Caco-2 (cell line): ENCODE measurements around the gene R3HCC1L. TPM values are rescaled to one million over a fixed set of nuclear protein-coding genes. Genes with fewer than 3 reads are reported as not detected.

ENCODE experiments used
- BruUV-seq: library from RNA; stranded (reverse); fragments of 400-500 nt; replicated peaks from 2 replicates; lab custom pipeline; 2021; lab: Mats Ljungman, UMichigan
- CTCF ChIA-PET: fragments of 300-600 bp; sonication (Branson Sonifier 250); formaldehyde crosslinking; loops from one replicate; lab custom pipeline; 2022; ENCODE audit warnings: antibody characterized with exemption; lab: Charles Lee
- POLR2A ChIA-PET: fragments of 300-600 bp; sonication (Branson Sonifier 250); formaldehyde crosslinking; loops from one replicate; lab custom pipeline; 2022; ENCODE audit warnings: antibody characterized with exemption; lab: Charles Lee
- DNase-seq, 2 experiments: peaks; one replicate each; pipeline versions ENCODE4 v3.0.0 to v3.0.0-alpha.2; 2020 to 2022
- H3K27me3 ChIP-seq: replicated peaks from 2 replicates; pipeline ENCODE4 v1.6.0; 2011; ENCODE audit warnings: low read length; ENCODE audit not compliant: control insufficient read depth, insufficient read depth
- H3K36me3 ChIP-seq: 2 replicates; pipeline ENCODE4 v1.5.1; 2011; ENCODE audit warnings: low read length; ENCODE audit not compliant: control insufficient read depth, insufficient read depth
- H3K4me1 ChIP-seq: fragments of 250-450 bp; sonication (Bioruptor Pico); 2 replicates; pipeline ENCODE4 v1.5.1; 2020; ENCODE audit warnings: mild to moderate bottlenecking
- H3K4me3 ChIP-seq: 2 replicates; pipeline ENCODE4 v1.5.1; 2011; ENCODE audit warnings: low read depth, mild to moderate bottlenecking, control low read depth, low read length
- H3K9me3 ChIP-seq: fragments of 250-450 bp; sonication (Bioruptor Pico); 2 replicates; pipeline ENCODE4 v1.5.1; 2020; ENCODE audit warnings: mild to moderate bottlenecking, moderate library complexity
- H3K27ac Mint-ChIP-seq: one replicate; pipeline ENCODE4 v1.8.0; 2022; ENCODE audit warnings: mixed read lengths; ENCODE audit not compliant: unreplicated experiment
- H3K27me3 Mint-ChIP-seq: one replicate; pipeline ENCODE4 v1.8.0; 2022; ENCODE audit warnings: mixed read lengths; ENCODE audit not compliant: insufficient read depth, unreplicated experiment
- H3K36me3 Mint-ChIP-seq: one replicate; pipeline ENCODE4 v1.8.0; 2022; ENCODE audit warnings: mild to moderate bottlenecking, mixed read lengths; ENCODE audit not compliant: insufficient read depth, unreplicated experiment
- H3K4me1 Mint-ChIP-seq: one replicate; pipeline ENCODE4 v1.8.0; 2022; ENCODE audit warnings: low read depth, mixed read lengths; ENCODE audit not compliant: unreplicated experiment
- H3K4me3 Mint-ChIP-seq: one replicate; pipeline ENCODE4 v1.8.0; 2022; ENCODE audit warnings: mild to moderate bottlenecking, moderate library complexity, mixed read lengths; ENCODE audit not compliant: unreplicated experiment
- H3K9me3 Mint-ChIP-seq: one replicate; pipeline ENCODE4 v1.8.0; 2022; ENCODE audit warnings: mixed read lengths; ENCODE audit not compliant: unreplicated experiment
- intact Hi-C: fragments of 100-400 bp; cut with micrococcal nuclease; formaldehyde crosslinking; loops from one replicate; pipeline ENCODE4 v1.10.0; 2022; ENCODE audit not compliant: unreplicated experiment
- total RNA-seq: library from RNA; stranded (reverse); gene quantifications from 2 replicates; pipeline ENCODE4 v1.2.3, GENCODE V29; 2022
- TF ChIP-seq, protein P1 (sequence below), 2 experiments: fragments of 200-600 bp in 1 of 2; IDR thresholded peaks; 1 replicate in 1 of 2; 2 replicates in 1 of 2; pipeline versions ENCODE4 v1.5.1 to v1.8.0; 2011 to 2022; ENCODE audit warnings: antibody characterized with exemption in 1 of 2, control low read depth in 1 of 2, inconsistent platforms in 1 of 2, low read depth in 1 of 2, low read length in 1 of 2, mild to moderate bottlenecking in 1 of 2, moderate library complexity in 1 of 2; ENCODE audit not compliant: insufficient read depth in 1 of 2, severe bottlenecking in 1 of 2, unreplicated experiment in 1 of 2

Gene R3HCC1L
- total RNA-seq, 1 experiment from 2014 or later: 16.5 TPM

DNA sequence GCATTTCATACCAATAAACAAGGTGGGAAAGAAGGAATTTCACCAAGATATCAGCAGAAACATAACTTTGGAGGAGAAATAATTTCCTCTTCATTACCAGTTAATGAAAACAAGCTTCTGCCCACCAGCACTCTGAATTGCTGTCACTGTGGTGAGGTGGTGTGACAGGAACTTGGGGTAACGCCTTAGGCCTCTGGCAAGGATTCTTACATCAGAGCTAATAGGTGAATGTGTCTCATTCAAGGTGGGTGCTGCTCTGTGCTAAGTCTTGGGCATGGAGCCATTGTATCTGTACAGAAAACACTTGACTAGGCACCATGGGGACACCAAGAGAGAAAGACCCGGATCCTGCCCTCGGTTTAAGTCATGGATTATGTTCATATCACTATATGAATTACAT, 141.9 kb downstream of the R3HCC1L start:
- POLR2A ChIA-PET: no interaction called here
- no peak for DNase-seq
- Mint-ChIP-seq H3K9me3 (peaks cover 9% of the 10 kb centered on the region), H3K27me3 (peaks cover 3% of the 10 kb centered on the region), H3K36me3 (no peaks in the 10 kb centered on the region), H3K4me3 (no peak overlapping the region), H3K27ac (no peak overlapping the region), H3K4me1 (peaks cover 13% of the 10 kb centered on the region)
- CTCF ChIA-PET: no interaction called here
- no TSS peak for BruUV-seq
- TF ChIP-seq, protein P1, sequence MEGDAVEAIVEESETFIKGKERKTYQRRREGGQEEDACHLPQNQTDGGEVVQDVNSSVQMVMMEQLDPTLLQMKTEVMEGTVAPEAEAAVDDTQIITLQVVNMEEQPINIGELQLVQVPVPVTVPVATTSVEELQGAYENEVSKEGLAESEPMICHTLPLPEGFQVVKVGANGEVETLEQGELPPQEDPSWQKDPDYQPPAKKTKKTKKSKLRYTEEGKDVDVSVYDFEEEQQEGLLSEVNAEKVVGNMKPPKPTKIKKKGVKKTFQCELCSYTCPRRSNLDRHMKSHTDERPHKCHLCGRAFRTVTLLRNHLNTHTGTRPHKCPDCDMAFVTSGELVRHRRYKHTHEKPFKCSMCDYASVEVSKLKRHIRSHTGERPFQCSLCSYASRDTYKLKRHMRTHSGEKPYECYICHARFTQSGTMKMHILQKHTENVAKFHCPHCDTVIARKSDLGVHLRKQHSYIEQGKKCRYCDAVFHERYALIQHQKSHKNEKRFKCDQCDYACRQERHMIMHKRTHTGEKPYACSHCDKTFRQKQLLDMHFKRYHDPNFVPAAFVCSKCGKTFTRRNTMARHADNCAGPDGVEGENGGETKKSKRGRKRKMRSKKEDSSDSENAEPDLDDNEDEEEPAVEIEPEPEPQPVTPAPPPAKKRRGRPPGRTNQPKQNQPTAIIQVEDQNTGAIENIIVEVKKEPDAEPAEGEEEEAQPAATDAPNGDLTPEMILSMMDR (IDR thresholded peaks at IDR 0.05; ENCODE audit: insufficient read depth in 1 of 2, low read depth in 1 of 2, low read length in 1 of 2, severe bottlenecking in 1 of 2, unreplicated experiment in 1 of 2): no peak
- no peaks in the 10 kb centered on the region for H3K36me3 ChIP-seq
- no peak overlapping the region for H3K4me3 ChIP-seq
- no peaks in the 10 kb centered on the region for H3K27me3 ChIP-seq
- intact Hi-C loops: no loop called here
- no peaks in the 10 kb centered on the region for H3K4me1 ChIP-seq
- no peaks in the 10 kb centered on the region for H3K9me3 ChIP-seq

DNA sequence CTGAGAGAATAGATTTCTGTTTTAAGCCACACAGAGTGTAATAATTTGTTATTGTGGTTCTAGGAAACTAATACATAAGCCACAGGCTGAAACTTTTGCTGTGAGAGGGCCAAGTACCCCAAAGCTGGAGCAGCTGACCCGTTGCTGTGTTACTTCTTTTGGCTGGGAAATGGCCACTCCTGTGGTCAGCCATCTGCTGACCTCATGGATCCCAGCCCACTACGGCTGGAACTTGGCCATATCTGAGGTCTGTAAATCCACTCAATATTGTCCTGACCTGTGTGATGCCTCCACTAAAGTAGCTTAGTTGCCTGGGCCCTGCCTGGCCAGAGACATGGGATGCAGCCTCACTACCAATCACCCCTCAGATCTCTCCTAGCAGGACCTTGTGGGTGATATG, 151.0 kb downstream of the R3HCC1L start:
- TF ChIP-seq, protein P1 (IDR thresholded peaks at IDR 0.05; ENCODE audit: insufficient read depth in 1 of 2, low read depth in 1 of 2, low read length in 1 of 2, severe bottlenecking in 1 of 2, unreplicated experiment in 1 of 2): no peak
- no peak overlapping the region for H3K27ac Mint-ChIP-seq

DNA sequence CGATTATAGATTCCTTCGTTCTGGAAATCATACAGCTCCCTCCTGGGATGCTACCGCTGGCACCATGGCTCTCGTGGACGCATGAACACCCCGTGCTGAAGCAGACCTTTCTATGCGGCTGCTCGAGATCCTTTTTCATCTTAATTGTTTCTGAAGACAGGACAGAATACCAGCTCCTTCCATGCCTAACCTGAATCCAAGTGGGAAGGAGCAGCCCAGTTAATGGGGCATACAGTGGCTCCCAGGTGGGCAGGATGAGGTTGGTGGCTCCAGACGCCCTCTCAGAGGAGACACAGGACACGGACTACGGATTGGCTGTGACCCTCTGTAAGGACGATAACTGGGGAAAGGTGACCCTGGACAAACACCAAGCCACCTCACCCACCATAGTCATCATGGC, 152.0 kb downstream of the R3HCC1L start:
- Histone ChIP-seq H3K4me3 (no peak overlapping the region), H3K27me3 (no peaks in the 10 kb centered on the region), H3K4me1 (no peaks in the 10 kb centered on the region), H3K9me3 (no peaks in the 10 kb centered on the region), H3K36me3 (no peaks in the 10 kb centered on the region)
- intact Hi-C loops: no loop called here
- Mint-ChIP-seq H3K4me1 (no peaks in the 10 kb centered on the region), H3K4me3 (no peak overlapping the region), H3K9me3 (no peaks in the 10 kb centered on the region), H3K36me3 (no peaks in the 10 kb centered on the region), H3K27ac (no peak overlapping the region), H3K27me3 (peaks cover 17% of the 10 kb centered on the region)
- ChIA-PET POLR2A (no interaction called here), CTCF (no interaction called here)
- TF ChIP-seq, protein P1 (IDR thresholded peaks at IDR 0.05; ENCODE audit: insufficient read depth in 1 of 2, low read depth in 1 of 2, low read length in 1 of 2, severe bottlenecking in 1 of 2, unreplicated experiment in 1 of 2): no peak
- no TSS peak for BruUV-seq
- no peak for DNase-seq

More for the DNA sequence above, 151.0 kb downstream of the R3HCC1L start:
- Mint-ChIP-seq H3K27me3 (peaks cover 19% of the 10 kb centered on the region), H3K36me3 (no peaks in the 10 kb centered on the region), H3K9me3 (no peaks in the 10 kb centered on the region), H3K4me1 (no peaks in the 10 kb centered on the region), H3K4me3 (no peak overlapping the region)
- Histone ChIP-seq H3K4me1 (no peaks in the 10 kb centered on the region), H3K4me3 (no peak overlapping the region), H3K27me3 (no peaks in the 10 kb centered on the region), H3K9me3 (no peaks in the 10 kb centered on the region), H3K36me3 (no peaks in the 10 kb centered on the region)
- intact Hi-C loops: no loop called here
- DNase-seq: no peak
- CTCF ChIA-PET: no interaction called here
- POLR2A ChIA-PET: no interaction called here
- BruUV-seq: no TSS peak
